ENCODE results near the gene AMELX.

The AMELX gene

DNA sequence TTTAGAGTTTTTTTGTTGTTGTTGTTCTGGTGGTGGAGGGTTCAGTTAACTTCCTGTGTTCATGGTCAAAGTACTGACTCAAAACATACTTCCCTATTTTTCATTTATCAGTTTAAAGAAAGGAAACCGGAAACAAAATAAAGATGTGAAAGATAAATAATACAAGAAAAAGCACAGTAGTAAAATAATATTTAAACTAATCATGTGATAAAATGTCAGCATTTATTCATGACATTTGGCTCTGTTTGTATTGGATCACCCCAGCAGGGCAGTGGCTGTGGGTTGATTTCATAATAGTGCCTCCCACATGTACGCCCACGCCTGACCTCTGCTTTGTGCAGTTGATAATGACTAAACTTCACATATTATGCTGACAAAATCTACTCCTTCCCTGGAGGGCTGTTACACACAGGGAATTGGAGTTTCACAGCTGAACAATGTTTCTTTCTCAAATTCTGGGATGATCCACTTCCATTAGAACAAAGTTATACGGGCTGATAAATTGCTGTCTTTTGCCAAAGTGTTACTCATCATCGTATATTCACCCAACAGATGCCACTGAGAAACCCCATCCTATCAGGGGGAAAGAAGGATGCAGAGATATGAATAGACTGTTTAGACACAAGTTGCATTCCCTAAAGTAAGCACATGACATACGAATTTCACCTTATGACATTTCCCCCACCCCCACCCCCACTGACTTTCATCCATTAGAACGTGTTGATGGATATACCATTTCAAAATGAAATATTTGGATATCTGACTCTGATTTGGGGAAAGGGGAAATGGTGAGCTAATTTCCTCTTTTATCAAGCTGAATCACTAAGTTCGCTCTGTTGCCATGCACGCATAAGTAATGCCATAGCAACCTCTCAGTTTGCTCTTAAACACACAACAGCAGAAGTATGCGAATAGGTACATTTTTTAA lies 48.3 kb downstream of the AMELX start:
- CTCF ChIA-PET, result no interaction called here
- TF ChIP-seq, protein P1, sequence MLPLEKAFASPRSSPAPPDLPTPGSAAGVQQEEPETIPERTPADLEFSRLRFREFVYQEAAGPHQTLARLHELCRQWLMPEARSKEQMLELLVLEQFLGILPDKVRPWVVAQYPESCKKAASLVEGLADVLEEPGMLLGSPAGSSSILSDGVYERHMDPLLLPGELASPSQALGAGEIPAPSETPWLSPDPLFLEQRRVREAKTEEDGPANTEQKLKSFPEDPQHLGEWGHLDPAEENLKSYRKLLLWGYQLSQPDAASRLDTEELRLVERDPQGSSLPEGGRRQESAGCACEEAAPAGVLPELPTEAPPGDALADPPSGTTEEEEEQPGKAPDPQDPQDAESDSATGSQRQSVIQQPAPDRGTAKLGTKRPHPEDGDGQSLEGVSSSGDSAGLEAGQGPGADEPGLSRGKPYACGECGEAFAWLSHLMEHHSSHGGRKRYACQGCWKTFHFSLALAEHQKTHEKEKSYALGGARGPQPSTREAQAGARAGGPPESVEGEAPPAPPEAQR (tag by site-specific recombination; IDR thresholded peaks at IDR 0.05), result no peak
- TF ChIP-seq ZFHX2 (tag by site-specific recombination; conservative IDR thresholded peaks at IDR 0.05) (peak; percentile 48), KLF8 (tag by site-specific recombination; IDR thresholded peaks at IDR 0.05) (no peak), ZNF76 (tag by site-specific recombination; IDR thresholded peaks at IDR 0.05; ENCODE audit: borderline replicate concordance, low read depth) (no peak), ZNF146 (tag by site-specific recombination; IDR thresholded peaks at IDR 0.05) (no peak), ZBTB1 (tag by site-specific recombination; IDR thresholded peaks at IDR 0.05) (no peak), ZSCAN16 (tag by site-specific recombination; IDR thresholded peaks at IDR 0.05) (no peak), ZNF791 (tag by site-specific recombination; IDR thresholded peaks at IDR 0.05) (no peak), MZF1 (tag by site-specific recombination; IDR thresholded peaks at IDR 0.05; ENCODE audit: borderline replicate concordance) (no peak), EGR2 (tag by site-specific recombination; IDR thresholded peaks at IDR 0.05; ENCODE audit: low read depth) (peak; percentile 41; the same call in 1 of the 2 replicates), ZBTB21 (tag by site-specific recombination; IDR thresholded peaks at IDR 0.05) (no peak), ZNF324 (tag by site-specific recombination; IDR thresholded peaks at IDR 0.05) (no peak)
- TF ChIP-seq, protein P2, sequence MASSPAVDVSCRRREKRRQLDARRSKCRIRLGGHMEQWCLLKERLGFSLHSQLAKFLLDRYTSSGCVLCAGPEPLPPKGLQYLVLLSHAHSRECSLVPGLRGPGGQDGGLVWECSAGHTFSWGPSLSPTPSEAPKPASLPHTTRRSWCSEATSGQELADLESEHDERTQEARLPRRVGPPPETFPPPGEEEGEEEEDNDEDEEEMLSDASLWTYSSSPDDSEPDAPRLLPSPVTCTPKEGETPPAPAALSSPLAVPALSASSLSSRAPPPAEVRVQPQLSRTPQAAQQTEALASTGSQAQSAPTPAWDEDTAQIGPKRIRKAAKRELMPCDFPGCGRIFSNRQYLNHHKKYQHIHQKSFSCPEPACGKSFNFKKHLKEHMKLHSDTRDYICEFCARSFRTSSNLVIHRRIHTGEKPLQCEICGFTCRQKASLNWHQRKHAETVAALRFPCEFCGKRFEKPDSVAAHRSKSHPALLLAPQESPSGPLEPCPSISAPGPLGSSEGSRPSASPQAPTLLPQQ (tag by site-specific recombination; IDR thresholded peaks at IDR 0.05), result no peak
- no peak overlapping the region for H3K4me3 ChIP-seq (ENCODE audit: low read depth, low read length)
- H3K36me3 ChIP-seq (ENCODE audit: control insufficient read depth in 2 of 2, insufficient read depth in 1 of 2, low read length in 2 of 2), result no peaks in the 10 kb centered on the region
- H3K27ac ChIP-seq (ENCODE audit: extremely low read depth, low read depth, low read length), result no peak overlapping the region
- H3K9me3 ChIP-seq (ENCODE audit: control insufficient read depth, insufficient read depth, low read depth, low read length), result no peaks in the 10 kb centered on the region
- no peaks in the 10 kb centered on the region for H3K4me1 ChIP-seq (ENCODE audit: control insufficient read depth, insufficient read depth, low read length)
- POLR2A ChIA-PET, result interaction anchor here (0.7 kb wide), 1 partner anchor 43 kb away, joined by 6 read pairs; no protein-coding TSS in a partner anchor

DNA sequence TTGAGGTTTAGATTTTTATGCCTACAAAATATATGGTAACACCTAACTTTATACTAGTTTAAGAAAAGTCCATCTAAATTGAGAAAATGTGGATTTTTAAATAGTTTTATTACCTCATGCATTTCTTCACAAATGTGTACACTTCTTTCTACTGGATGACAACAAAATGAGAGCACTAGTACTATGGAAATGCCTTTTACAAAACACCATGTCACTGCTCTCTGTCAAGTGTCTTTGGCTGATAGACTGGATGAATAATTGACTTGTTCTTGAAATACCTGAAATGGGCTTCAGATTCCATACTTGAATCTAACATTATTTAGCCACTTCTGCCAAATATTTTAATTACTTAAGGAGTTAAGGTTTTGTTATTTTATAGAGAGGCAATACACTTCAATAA lies 49.5 kb downstream of the AMELX start:
- no peak overlapping the region for H3K4me3 ChIP-seq (ENCODE audit: low read depth, low read length)
- no peaks in the 10 kb centered on the region for H3K9me3 ChIP-seq (ENCODE audit: control insufficient read depth, insufficient read depth, low read depth, low read length)
- H3K36me3 ChIP-seq (ENCODE audit: control insufficient read depth in 2 of 2, insufficient read depth in 1 of 2, low read length in 2 of 2), result no peaks in the 10 kb centered on the region
- H3K27ac ChIP-seq (ENCODE audit: extremely low read depth, low read depth, low read length), result no peak overlapping the region
- CTCF ChIA-PET, result no interaction called here
- POLR2A ChIA-PET, result no interaction called here
- H3K4me1 ChIP-seq (ENCODE audit: control insufficient read depth, insufficient read depth, low read length), result no peaks in the 10 kb centered on the region
- TF ChIP-seq ZSCAN23 (tag by site-specific recombination; IDR thresholded peaks at IDR 0.05) (no peak), ZNF600 (tag by site-specific recombination; IDR thresholded peaks at IDR 0.05) (no peak), ZNF529 (tag by site-specific recombination; IDR thresholded peaks at IDR 0.05; ENCODE audit: insufficient replicate concordance) (no peak), ZNF530 (tag by site-specific recombination; IDR thresholded peaks at IDR 0.05; ENCODE audit: low read depth) (no peak), ZNF24 (tag by site-specific recombination; IDR thresholded peaks at IDR 0.05) (no peak), SETDB1 (IDR thresholded peaks at IDR 0.05; ENCODE audit: insufficient read length, low read length) (no peak), ZNF391 (tag by site-specific recombination; IDR thresholded peaks at IDR 0.05; ENCODE audit: borderline replicate concordance, low read depth) (no peak), ZNF354C (tag by site-specific recombination; IDR thresholded peaks at IDR 0.05; ENCODE audit: borderline replicate concordance, low read depth) (no peak), ZNF138 (tag by site-specific recombination; IDR thresholded peaks at IDR 0.05; ENCODE audit: borderline replicate concordance) (no peak), ZNF202 (tag by site-specific recombination; IDR thresholded peaks at IDR 0.05; ENCODE audit: borderline replicate concordance) (no peak), ZNF596 (tag by site-specific recombination; IDR thresholded peaks at IDR 0.05) (no peak), ZXDB (tag by site-specific recombination; IDR thresholded peaks at IDR 0.05) (no peak)
- TF ChIP-seq, protein P3, sequence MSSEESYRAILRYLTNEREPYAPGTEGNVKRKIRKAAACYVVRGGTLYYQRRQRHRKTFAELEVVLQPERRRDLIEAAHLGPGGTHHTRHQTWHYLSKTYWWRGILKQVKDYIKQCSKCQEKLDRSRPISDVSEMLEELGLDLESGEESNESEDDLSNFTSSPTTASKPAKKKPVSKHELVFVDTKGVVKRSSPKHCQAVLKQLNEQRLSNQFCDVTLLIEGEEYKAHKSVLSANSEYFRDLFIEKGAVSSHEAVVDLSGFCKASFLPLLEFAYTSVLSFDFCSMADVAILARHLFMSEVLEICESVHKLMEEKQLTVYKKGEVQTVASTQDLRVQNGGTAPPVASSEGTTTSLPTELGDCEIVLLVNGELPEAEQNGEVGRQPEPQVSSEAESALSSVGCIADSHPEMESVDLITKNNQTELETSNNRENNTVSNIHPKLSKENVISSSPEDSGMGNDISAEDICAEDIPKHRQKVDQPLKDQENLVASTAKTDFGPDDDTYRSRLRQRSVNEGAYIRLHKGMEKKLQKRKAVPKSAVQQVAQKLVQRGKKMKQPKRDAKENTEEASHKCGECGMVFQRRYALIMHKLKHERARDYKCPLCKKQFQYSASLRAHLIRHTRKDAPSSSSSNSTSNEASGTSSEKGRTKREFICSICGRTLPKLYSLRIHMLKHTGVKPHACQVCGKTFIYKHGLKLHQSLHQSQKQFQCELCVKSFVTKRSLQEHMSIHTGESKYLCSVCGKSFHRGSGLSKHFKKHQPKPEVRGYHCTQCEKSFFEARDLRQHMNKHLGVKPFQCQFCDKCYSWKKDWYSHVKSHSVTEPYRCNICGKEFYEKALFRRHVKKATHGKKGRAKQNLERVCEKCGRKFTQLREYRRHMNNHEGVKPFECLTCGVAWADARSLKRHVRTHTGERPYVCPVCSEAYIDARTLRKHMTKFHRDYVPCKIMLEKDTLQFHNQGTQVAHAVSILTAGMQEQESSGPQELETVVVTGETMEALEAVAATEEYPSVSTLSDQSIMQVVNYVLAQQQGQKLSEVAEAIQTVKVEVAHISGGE (tag by site-specific recombination; conservative IDR thresholded peaks at IDR 0.05; ENCODE audit: low read depth), result no peak
- TF ChIP-seq, protein P4, sequence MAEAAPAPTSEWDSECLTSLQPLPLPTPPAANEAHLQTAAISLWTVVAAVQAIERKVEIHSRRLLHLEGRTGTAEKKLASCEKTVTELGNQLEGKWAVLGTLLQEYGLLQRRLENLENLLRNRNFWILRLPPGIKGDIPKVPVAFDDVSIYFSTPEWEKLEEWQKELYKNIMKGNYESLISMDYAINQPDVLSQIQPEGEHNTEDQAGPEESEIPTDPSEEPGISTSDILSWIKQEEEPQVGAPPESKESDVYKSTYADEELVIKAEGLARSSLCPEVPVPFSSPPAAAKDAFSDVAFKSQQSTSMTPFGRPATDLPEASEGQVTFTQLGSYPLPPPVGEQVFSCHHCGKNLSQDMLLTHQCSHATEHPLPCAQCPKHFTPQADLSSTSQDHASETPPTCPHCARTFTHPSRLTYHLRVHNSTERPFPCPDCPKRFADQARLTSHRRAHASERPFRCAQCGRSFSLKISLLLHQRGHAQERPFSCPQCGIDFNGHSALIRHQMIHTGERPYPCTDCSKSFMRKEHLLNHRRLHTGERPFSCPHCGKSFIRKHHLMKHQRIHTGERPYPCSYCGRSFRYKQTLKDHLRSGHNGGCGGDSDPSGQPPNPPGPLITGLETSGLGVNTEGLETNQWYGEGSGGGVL (tag by site-specific recombination; IDR thresholded peaks at IDR 0.05), result no peak
